H7 (cell line): ENCODE results near the gene HSD17B10. TPM values are rescaled to one million over a fixed set of nuclear protein-coding genes. Genes with fewer than 3 reads are reported as not detected.

Source experiments
- DNase-seq: peaks from one replicate; pipeline ENCODE4 v3.0.0; 2012
- H3K27me3 ChIP-seq: 2 replicates; pipeline ENCODE4 v1.6.0; 2011; ENCODE audit warnings: mild to moderate bottlenecking, low read length; ENCODE audit not compliant: control insufficient read depth, insufficient read depth
- H3K36me3 ChIP-seq: replicated peaks from 2 replicates; pipeline ENCODE4 v1.5.1; 2011; ENCODE audit warnings: low read length; ENCODE audit not compliant: control insufficient read depth, insufficient read depth
- H3K4me3 ChIP-seq: 2 replicates; pipeline ENCODE4 v1.5.1; 2011; ENCODE audit warnings: low read depth, mild to moderate bottlenecking, control low read depth, low read length, moderate library complexity; ENCODE audit not compliant: insufficient read depth
- total RNA-seq: library from RNA; depleted of rRNA; stranded (reverse); fragments of >200 nt; shearing (Covaris generic); gene quantifications from 2 replicates; pipeline ENCODE4 v1.2.3, GENCODE V29; 2014

HSD17B10 gene
- total RNA-seq, 1 experiment from 2014 or later: 156 TPM

- H3K4me3 ChIP-seq: no peak overlapping the region
- H3K27me3 ChIP-seq: peaks cover 12% of the 10 kb centered on the region
- DNase-seq: no peak
- no peaks in the 10 kb centered on the region for H3K36me3 ChIP-seq
Measured at GRCh38 chrX:53442322-53442631, 8.1 kb upstream of the HSD17B10 start.

DNA sequence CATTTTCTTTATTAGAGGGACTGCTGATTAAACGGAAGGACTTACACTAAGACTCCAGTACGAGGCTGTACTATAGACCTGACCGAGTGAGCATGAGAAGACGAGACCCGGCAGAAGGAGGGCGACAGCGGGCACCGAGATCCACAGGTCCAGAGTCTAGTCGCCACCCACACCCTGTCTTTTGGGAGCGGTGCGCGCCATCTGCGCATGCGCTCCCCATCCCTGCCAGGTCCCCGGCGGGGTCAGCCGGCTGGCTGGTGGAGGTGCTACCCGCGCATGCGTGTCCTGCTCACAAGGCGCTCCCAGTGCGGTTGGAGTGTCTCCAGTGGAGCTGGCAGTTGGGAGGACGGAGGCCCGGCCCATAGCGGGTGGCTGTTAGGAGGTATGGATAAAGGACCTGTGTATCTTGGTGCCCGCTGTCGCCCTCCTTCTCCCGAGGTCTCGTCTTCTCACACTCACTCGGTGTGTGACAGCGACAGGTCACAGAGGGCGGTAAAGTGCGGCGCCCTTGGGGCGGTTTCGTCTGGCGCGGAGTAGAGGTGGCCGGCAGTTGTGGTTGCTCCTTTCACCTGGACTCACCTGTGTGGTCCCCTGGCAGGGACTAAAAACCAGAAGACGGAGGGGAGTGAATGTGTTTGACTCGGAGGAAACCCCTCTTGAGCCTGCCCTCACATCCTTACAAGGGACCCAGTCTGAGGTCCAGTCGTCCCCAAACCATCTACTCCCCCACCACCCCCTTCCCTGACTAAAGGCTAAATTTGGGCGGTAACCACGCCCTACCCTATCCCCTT is 7.6 kb upstream of the HSD17B10 start:
- H3K4me3 ChIP-seq: peak overlapping the region; percentile 45
- peaks cover 12% of the 10 kb centered on the region for H3K27me3 ChIP-seq
- DNase-seq: peak; percentile 98
- H3K36me3 ChIP-seq: no peaks in the 10 kb centered on the region

DNA sequence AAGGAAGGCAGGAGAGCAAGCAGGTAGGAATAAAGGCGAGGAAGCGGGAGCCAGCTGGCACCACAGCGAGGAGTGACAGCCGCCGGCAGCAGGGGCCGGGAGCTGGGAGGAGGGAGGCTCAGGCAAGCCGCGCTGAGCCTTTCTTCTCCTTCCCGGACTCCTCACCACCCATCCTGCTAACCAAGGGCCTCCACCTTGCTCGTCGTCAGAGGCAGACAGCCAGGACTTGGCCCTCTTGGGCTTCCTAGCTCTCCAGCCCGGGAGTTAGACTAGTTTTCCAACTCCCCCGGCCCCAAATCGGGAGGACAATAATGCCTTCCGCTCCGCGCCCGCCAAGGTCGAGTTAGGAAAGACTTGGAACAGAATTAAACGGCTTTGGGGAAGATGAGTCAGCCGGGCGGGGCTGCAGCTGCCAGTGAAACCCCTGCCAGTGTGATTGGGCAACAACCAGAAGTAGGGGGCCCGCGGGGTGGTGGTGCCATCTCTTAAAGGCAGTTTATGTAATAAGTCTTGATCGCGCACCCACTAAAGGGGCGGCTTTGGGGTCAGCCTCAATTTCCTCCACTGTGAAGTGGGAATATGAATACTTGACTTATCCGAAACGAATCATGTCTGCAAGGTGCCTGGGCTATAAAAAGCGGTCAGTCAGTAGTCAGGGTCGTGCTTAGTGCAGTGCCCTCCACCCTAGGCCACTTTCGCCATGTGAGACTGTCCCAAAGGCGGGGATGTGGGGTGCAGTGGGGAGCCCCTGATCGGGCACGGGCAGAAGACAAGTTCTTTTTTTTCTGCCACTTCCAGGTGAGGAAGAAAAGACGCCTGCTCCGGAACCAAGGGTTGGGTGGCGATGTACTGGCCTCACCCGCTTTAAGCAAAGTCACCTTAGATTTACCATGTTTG is 6.7 kb upstream of the HSD17B10 start:
- DNase-seq: peak; percentile 56
- H3K36me3 ChIP-seq: no peaks in the 10 kb centered on the region
- H3K4me3 ChIP-seq: peak overlapping the region; percentile 45
- H3K27me3 ChIP-seq: peaks cover 12% of the 10 kb centered on the region

DNA sequence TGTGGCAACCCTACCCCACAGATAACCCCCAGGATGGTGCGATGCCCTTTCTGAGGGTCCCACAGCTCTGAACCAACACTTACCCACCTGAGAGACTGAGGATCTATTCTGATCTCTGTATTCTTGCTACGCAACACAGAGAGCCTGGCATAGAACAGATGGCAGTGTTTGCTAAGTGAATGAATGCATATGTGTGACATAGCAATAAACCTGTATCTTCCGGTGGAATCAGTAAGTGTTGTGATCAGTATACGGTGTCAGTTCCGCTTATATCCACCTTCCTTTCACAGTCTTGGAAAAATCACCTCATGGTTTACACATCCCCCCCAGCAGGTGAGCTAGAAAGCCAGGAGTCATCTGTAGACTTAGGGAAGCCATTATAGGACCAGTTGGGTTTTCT is 5.9 kb upstream of the HSD17B10 start:
- Histone ChIP-seq H3K36me3 (no peaks in the 10 kb centered on the region), H3K4me3 (peak overlapping the region; percentile 45; the same call in 1 of the 2 replicates), H3K27me3 (peaks cover 12% of the 10 kb centered on the region)
- DNase-seq: no peak

DNA sequence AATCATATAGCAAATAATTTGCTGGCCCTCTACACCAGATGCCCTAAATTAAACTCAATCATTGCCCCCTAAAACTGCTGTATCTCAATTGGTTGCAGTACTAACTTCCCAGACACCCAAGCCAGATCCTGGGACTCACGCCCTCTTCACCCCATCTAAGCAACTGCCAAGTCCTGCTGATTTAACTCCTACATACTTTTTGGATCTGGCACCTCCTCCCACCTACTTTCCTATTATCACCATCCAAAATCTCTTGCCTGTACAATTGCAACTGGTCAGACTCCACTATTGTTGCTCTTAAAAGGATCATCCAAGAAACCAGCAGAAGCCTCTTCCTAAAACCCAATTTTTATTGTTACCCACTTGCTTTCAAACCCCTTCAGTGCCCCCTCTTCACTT is 4.7 kb upstream of the HSD17B10 start:
- DNase-seq: no peak
- Histone ChIP-seq H3K4me3 (no peak overlapping the region), H3K27me3 (peaks cover 12% of the 10 kb centered on the region), H3K36me3 (no peaks in the 10 kb centered on the region)

DNA sequence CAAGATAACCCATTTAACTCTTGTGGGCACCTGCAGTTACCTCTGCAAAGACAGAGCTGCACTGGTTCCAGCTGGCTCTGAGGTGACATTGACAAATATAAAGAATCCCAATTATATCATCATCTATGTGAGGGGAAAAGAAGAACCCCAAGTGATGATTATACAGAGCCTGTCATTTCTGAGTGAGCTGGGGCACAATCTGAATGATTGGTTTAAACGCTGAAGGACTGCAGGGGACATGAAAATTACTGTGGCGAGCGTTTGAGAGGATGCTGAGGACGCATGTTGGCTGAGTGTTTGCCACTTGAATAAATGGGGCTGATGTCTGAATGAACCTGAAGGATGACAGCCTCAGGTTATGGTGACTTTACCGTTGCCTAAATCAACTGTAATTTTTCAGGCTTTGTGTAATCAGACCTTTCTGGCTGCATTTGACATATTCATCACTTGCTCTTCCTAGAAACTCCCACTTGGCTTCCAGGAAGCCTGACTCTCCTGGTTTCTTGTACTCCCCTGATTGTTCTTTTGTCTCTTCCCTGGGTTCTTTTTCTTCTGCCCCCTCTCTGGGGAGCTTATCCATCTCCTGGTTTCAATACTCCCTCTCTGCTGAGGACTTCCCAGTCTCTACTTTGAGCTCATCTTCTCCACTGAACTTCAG is 4.1 kb upstream of the HSD17B10 start:
- Histone ChIP-seq H3K36me3 (no peaks in the 10 kb centered on the region), H3K27me3 (peaks cover 12% of the 10 kb centered on the region), H3K4me3 (no peak overlapping the region)
- DNase-seq: no peak

DNA sequence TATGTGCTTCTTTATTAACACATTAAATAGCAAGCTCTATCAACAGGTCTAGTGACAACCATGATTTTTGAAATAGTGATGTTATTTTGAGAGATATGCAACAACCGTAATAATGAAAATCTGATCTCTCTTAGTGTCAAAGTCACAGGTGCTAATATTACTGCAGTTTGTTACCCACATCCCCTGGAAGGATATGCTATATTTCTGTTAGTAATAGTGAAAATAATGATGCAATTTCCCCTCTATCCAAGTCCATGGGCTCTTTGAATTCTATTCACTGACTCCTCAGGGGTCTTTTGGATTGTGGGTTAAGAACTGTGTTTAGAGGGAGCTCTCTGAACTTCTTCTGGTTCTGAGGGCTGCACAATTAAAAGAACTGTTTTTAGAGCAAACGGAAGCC is 3.0 kb upstream of the HSD17B10 start:
- no peak overlapping the region for H3K4me3 ChIP-seq
- peaks cover 12% of the 10 kb centered on the region for H3K27me3 ChIP-seq
- H3K36me3 ChIP-seq: no peaks in the 10 kb centered on the region
- DNase-seq: no peak

DNA sequence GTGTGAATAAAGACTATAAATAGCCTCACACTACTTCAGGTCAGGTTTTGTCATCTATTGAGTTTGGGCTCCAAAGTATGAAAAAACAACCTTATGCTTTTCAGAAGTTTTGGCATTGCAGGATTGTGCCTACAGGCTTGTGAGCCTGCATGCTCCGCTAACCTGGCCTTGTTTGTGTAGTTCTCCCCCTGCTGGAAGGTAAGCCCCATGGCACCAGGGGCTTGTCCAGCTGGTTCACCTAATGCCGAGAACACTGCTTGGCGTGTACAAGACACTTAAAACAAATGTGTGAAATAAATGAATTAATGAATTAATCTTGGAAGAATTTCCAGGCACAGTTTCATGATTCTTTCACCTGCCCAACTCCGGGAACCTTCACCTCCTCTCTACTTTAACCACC is 1.8 kb upstream of the HSD17B10 start:
- H3K27me3 ChIP-seq: peaks cover 8% of the 10 kb centered on the region
- peaks cover 1% of the 10 kb centered on the region; the same call in 1 of the 2 replicates for H3K36me3 ChIP-seq
- DNase-seq: peak; percentile 85
- H3K4me3 ChIP-seq: no peak overlapping the region

DNA sequence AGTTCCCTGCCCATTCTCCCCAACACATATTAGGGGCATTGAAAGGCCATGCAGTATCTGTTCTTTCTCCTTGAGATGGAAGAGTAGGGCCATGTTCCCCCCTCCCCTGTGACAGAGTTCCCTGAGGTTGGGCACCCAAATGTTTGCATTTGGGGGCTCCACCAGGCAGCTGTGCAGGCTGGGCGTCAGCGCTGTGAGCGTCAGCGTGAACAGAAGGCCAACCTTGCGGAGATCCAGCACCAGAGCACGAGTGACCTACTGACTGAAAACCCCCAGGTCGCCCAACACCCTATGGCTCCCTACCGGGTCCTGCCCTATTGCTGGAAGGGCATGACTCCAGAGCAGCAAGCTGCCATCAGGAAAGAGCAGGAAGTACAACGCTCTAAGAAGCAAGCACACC is 3.9 kb downstream of the HSD17B10 start:
- no peak for DNase-seq

DNA sequence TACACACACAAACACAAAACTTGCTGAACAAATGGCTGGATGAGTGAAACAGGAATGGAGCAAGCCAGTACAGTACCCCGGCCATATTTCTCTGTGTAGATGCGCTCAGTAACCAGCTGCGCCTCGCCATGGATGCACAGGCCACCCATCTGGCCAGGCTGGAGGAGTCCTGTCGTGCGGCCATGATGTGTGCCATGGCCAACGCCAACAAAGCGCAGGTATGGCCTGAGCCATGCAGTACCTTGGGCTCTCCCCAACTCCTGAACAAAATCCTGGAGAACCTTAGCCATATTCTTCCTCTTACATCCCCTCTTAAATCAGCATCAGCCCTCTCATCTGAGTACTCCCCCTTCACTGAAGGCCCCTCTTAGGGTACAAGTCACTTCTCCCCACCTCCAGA is 4.4 kb downstream of the HSD17B10 start:
- H3K4me3 ChIP-seq: no peak overlapping the region
- peaks cover 1% of the 10 kb centered on the region; the same call in 1 of the 2 replicates for H3K36me3 ChIP-seq
- DNase-seq: no peak
- H3K27me3 ChIP-seq: no peaks in the 10 kb centered on the region

More for the DNA sequence above, 3.9 kb downstream of the HSD17B10 start:
- Histone ChIP-seq H3K36me3 (peaks cover 1% of the 10 kb centered on the region; the same call in 1 of the 2 replicates), H3K27me3 (no peaks in the 10 kb centered on the region), H3K4me3 (no peak overlapping the region)

DNA sequence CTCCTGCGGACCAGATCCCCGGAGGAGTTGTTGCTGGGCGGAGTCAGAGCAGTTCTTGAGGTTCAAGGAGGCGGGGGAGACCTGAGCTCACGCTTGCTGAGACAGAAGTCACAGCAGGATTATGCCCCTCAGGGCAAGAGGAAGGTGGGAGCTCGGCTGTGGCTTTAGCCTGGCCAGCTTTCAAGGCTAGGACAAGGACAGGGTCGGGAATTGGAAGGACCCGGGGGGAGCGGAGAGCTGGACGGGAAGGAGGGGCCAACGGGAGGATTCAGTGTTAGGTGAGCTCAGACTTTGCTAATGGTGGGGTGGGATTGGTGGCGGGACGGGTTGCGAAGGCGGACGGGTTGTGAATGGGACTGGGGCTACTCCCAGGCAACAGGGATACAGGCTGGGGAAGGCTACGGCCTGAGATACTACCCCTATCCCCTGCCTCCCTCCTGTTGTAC is 11.3 kb downstream of the HSD17B10 start, which contains the start of gene RIBC1:
TSS of gene RIBC1 (plus strand) at position 13 of the 446 bp plus-strand sequence. CDS start 3,404 bp downstream, outside the sequence.
- no peaks in the 10 kb centered on the region for H3K36me3 ChIP-seq
- peak; percentile 81 for DNase-seq
- no peaks in the 10 kb centered on the region for H3K27me3 ChIP-seq
- peak within 1 kb of the TSS; percentile 70 for H3K4me3 ChIP-seq

- peak; percentile 97 for DNase-seq
- Histone ChIP-seq H3K36me3 (no peaks in the 10 kb centered on the region), H3K4me3 (peak within 1 kb of the TSS; percentile 70), H3K27me3 (no peaks in the 10 kb centered on the region)
Measured at GRCh38 chrX:53422086-53422860, 11.9 kb downstream of the HSD17B10 start, which contains the start of gene SMC1A. TSS of gene SMC1A (minus strand) at chrX:53422654. CDS start at chrX:53422600, 54 bp downstream.

DNA sequence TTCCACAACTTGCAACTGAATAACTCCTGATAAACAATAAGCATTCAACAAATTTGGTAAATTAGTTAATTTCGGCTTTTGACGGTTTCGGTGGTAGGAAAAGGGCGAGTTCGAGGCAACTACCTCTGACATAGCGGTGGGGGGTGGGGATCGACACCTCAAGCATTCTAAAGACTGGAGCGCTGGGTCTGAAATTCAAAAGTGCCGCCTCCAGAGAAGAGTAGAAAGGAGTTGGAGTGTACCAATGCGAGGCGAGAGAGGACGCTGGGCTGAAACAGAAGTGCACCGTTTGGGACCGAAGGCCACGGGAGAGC is 12.4 kb downstream of the HSD17B10 start:
- no peaks in the 10 kb centered on the region for H3K27me3 ChIP-seq
- H3K36me3 ChIP-seq: no peaks in the 10 kb centered on the region
- DNase-seq: no peak
- H3K4me3 ChIP-seq: peak overlapping the region; percentile 70

DNA sequence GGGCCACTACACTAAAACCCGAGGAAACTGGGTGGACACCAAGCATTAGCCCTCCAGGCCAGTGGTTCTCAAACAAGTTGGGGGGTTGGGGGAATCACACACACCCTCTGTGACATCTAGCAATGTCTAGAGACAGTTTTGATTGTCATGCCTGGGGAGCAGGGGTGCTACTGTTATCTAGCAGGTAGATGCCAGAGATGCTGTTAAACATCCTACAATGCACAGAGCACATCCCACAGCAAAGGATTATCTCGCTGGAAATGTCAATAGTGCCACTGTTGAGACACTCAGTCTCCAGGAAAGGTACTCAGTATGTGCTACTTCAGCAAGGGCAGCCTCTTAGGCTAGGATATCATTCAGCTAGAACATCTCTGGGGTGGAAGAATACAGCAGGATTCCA is 13.0 kb downstream of the HSD17B10 start:
- Histone ChIP-seq H3K4me3 (peak overlapping the region; percentile 70), H3K36me3 (no peaks in the 10 kb centered on the region), H3K27me3 (no peaks in the 10 kb centered on the region)
- no peak for DNase-seq
